ENCODE measurements around the gene APP.

APP gene

GRCh38 chr21:25896501-25897056 lies 274.0 kb downstream of the APP start:
- DNase-seq: no peak
- H3K4me2 ChIP-seq (ENCODE audit: insufficient read depth, low read length): 0 out of 2 replicates have a peak overlapping the region, but pooled peaks have one; percentile 21

GRCh38 chr21:25895565-25896205 lies 274.9 kb downstream of the APP start:
- peak; percentile 54; the same call in 1 of the 3 replicates for ATAC-seq (ENCODE audit: insufficient read depth, low read depth)
- Histone ChIP-seq H3K27ac (ENCODE audit: low read length) (no peak overlapping the region), H3K36me3 (ENCODE audit: insufficient read depth, low read length) (no peaks in the 10 kb centered on the region), H3K9me3 (ENCODE audit: insufficient read depth, low read length, severe bottlenecking) (no peaks in the 10 kb centered on the region), H3K27me3 (ENCODE audit: insufficient read depth, low read length, poor library complexity) (no peaks in the 10 kb centered on the region), H3K79me2 (ENCODE audit: insufficient read depth, low read length) (no peaks in the 10 kb centered on the region), H3K9ac (ENCODE audit: low read depth, low read length) (no peak overlapping the region), H4K20me1 (ENCODE audit: insufficient read depth, low read length) (no peaks in the 10 kb centered on the region), H3K4me2 (ENCODE audit: insufficient read depth, low read length) (no peak overlapping the region), H2AFZ (ENCODE audit: low read depth, low read length) (no peak overlapping the region), H3K4me3 (ENCODE audit: low read depth in 1 of 2, low read length in 2 of 2) (no peak overlapping the region), H3K4me1 (ENCODE audit: insufficient read depth, low read length) (peaks cover 23% of the 10 kb centered on the region)
- no peak for TF ChIP-seq EZH2 (IDR thresholded peaks at IDR 0.05; ENCODE audit: borderline replicate concordance, low read depth, low read length, severe bottlenecking)
- TF ChIP-seq, protein P1, sequence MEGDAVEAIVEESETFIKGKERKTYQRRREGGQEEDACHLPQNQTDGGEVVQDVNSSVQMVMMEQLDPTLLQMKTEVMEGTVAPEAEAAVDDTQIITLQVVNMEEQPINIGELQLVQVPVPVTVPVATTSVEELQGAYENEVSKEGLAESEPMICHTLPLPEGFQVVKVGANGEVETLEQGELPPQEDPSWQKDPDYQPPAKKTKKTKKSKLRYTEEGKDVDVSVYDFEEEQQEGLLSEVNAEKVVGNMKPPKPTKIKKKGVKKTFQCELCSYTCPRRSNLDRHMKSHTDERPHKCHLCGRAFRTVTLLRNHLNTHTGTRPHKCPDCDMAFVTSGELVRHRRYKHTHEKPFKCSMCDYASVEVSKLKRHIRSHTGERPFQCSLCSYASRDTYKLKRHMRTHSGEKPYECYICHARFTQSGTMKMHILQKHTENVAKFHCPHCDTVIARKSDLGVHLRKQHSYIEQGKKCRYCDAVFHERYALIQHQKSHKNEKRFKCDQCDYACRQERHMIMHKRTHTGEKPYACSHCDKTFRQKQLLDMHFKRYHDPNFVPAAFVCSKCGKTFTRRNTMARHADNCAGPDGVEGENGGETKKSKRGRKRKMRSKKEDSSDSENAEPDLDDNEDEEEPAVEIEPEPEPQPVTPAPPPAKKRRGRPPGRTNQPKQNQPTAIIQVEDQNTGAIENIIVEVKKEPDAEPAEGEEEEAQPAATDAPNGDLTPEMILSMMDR (IDR thresholded peaks at IDR 0.05; ENCODE audit: borderline replicate concordance, extremely low read depth, low read length, poor library complexity, severe bottlenecking): peak; percentile 48
- no peak for DNase-seq

More at GRCh38 chr21:25896501-25897056, 274.0 kb downstream of the APP start:
- no peaks in the 10 kb centered on the region for H4K20me1 ChIP-seq (ENCODE audit: insufficient read depth, low read length)
- no peaks in the 10 kb centered on the region for H3K9me3 ChIP-seq (ENCODE audit: insufficient read depth, low read length, severe bottlenecking)
- H2AFZ ChIP-seq (ENCODE audit: low read depth, low read length): peak overlapping the region; percentile 31; the same call in 1 of the 2 replicates
- TF ChIP-seq, protein P1 (IDR thresholded peaks at IDR 0.05; ENCODE audit: borderline replicate concordance, extremely low read depth, low read length, poor library complexity, severe bottlenecking): no peak
- no peak for TF ChIP-seq EZH2 (IDR thresholded peaks at IDR 0.05; ENCODE audit: borderline replicate concordance, low read depth, low read length, severe bottlenecking)
- no peak overlapping the region for H3K9ac ChIP-seq (ENCODE audit: low read depth, low read length)
- no peak overlapping the region for H3K4me3 ChIP-seq (ENCODE audit: low read depth in 1 of 2, low read length in 2 of 2)
- no peaks in the 10 kb centered on the region for H3K79me2 ChIP-seq (ENCODE audit: insufficient read depth, low read length)
- ATAC-seq (ENCODE audit: insufficient read depth, low read depth): peak; percentile 66
- no peak overlapping the region for H3K27ac ChIP-seq (ENCODE audit: low read length)
- no peaks in the 10 kb centered on the region for H3K36me3 ChIP-seq (ENCODE audit: insufficient read depth, low read length)
- no peaks in the 10 kb centered on the region for H3K27me3 ChIP-seq (ENCODE audit: insufficient read depth, low read length, poor library complexity)
- peaks cover 23% of the 10 kb centered on the region for H3K4me1 ChIP-seq (ENCODE audit: insufficient read depth, low read length)

DNA sequence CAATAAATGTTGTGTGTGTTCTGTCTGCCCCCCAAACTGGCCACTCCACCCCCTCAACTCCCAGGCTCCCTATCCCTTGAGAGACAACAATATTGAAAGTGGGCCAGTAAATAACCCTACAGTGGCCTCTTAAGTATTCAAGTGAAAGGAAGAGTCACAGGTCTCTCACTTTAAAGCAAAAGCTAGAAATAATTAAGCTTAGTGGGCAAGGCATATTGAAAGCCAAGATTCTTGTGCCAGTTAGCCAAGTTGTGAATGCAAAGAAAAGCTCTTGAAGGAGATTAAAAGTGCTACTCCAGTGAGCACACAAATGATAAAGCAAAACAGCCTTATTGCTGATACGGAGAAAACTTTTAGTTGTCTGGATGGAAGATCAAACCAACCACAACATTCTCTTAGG lies 277.4 kb downstream of the APP start:
- H3K36me3 ChIP-seq (ENCODE audit: insufficient read depth, low read length): no peaks in the 10 kb centered on the region
- DNase-seq: no peak
- TF ChIP-seq EZH2 (IDR thresholded peaks at IDR 0.05; ENCODE audit: borderline replicate concordance, low read depth, low read length, severe bottlenecking): no peak
- TF ChIP-seq, protein P1 (IDR thresholded peaks at IDR 0.05; ENCODE audit: borderline replicate concordance, extremely low read depth, low read length, poor library complexity, severe bottlenecking): no peak

More for the DNA sequence above, 277.4 kb downstream of the APP start:
- Histone ChIP-seq H3K27ac (ENCODE audit: low read length) (no peak overlapping the region), H3K9ac (ENCODE audit: low read depth, low read length) (no peak overlapping the region), H3K4me2 (ENCODE audit: insufficient read depth, low read length) (no peak overlapping the region), H3K9me3 (ENCODE audit: insufficient read depth, low read length, severe bottlenecking) (no peaks in the 10 kb centered on the region), H3K79me2 (ENCODE audit: insufficient read depth, low read length) (no peaks in the 10 kb centered on the region), H3K27me3 (ENCODE audit: insufficient read depth, low read length, poor library complexity) (no peaks in the 10 kb centered on the region), H3K4me3 (ENCODE audit: low read depth in 1 of 2, low read length in 2 of 2) (no peak overlapping the region), H2AFZ (ENCODE audit: low read depth, low read length) (no peak overlapping the region), H4K20me1 (ENCODE audit: insufficient read depth, low read length) (no peaks in the 10 kb centered on the region), H3K4me1 (ENCODE audit: insufficient read depth, low read length) (peaks cover 23% of the 10 kb centered on the region)
- no peak for ATAC-seq (ENCODE audit: insufficient read depth, low read depth)
